Epithelial cell of proximal tubule (primary cell): ENCODE results near the gene SORL1-AS1.
"Not testable (repeated sequence)": the region's sequence is repeated elsewhere in the genome, so short reads cannot be mapped to it uniquely, and the experiment has no call there.

Source experiments
- DNase-seq: peaks from one replicate; pipeline ENCODE4 v3.0.0-alpha.2; 2011; ENCODE audit warnings: low read depth
- H3K4me3 ChIP-seq: 2 replicates; pipeline ENCODE4 v1.5.1; 2011; ENCODE audit warnings: low read depth, mild to moderate bottlenecking, low read length
- CTCF ChIP-seq: conservative IDR thresholded peaks from 2 replicates; pipeline ENCODE4 v1.5.1; 2012; ENCODE audit warnings: low read depth, mild to moderate bottlenecking, low read length

The SORL1-AS1 gene

DNA sequence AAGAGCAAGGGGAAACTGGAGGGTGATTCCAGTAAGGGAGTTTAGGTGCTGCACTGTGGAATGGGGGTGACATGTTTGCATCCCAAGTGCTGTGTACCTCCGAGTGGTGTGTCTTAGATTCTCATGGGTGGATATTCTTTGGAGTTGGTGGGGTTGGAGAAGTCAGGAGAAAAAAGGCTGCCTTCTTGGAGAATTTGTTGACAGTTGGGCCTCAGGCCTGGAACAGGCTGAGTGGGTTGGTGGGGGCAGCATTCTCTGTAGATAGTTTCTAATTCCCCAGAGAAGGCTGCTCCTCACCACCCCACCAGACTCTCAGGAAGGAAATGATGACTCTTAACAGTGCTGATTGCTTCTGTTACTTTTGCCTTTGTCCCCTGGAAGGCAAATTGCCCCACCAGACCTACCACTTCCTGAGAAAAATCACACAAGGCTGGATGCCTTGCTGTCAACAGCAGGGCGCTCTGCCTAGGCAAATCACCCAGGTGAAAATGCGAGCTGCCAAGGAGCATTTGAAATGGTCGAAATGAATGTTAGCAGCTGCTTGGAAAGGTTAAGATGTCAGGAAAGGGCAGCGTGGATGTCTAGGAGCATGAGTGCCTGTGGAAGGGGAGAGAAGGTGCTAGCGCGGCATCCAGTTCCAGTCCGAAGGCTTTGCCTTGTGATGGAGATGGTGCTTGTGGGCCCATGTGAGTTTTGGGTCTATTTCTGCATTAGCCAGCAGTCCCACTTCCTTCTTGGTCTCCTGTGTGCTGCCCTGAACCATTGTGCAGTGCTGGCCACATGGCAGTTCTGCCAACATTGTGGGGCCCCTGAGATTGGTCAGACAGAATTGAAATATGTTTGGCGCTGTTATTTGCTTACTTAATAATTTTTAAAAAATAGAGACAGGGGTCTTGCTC is 29.7 kb upstream of the SORL1-AS1 start:
- TF ChIP-seq CTCF: no peak
- no peak for DNase-seq
- no peak overlapping the region for H3K4me3 ChIP-seq

DNA sequence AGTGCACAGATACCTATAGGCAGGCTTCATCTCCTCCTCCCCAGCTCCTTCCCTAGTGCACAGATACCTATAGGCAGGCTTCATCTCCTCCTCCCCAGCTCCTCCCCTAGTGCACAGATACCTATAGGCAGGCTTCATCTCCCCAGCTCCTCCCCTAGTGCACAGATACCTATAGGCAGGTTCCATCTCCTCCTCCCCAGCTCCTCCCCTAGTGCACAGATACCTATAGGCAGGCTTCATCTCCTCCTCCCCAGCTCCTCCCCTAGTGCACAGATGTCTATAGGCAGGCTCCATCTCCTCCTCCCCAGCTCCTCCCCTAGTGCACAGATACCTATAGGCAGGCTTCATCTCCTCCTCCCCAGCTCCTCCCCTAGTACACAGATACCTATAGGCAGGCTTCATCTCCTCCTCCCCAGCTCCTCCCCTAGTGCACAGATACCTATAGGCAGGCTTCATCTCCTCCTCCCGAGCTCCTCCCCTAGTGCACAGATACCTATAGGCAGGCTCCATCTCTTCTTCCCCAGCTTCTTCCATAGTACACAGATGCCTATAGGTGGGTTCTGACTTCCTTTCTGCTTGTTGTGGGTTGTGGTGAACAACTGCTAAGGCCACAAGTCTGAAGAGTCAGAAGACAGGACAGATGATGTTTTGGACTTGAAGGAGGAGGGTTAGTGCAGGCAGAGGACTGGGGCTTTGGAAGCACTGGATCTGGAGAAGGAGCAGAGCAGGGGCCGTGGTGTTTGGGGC is 28.9 kb upstream of the SORL1-AS1 start:
- not testable (repeated sequence) for H3K4me3 ChIP-seq

GRCh38 chr11:121479698-121480238 is 27.0 kb upstream of the SORL1-AS1 start:
- no peak for TF ChIP-seq CTCF
- no peak overlapping the region for H3K4me3 ChIP-seq
- DNase-seq: no peak

More for the DNA sequence above, 28.9 kb upstream of the SORL1-AS1 start:
- DNase-seq: not testable (repeated sequence)

- no peak overlapping the region for H3K4me3 ChIP-seq
- DNase-seq: no peak
- TF ChIP-seq CTCF: no peak
Observed at GRCh38 chr11:121478895-121479697, 26.3 kb upstream of the SORL1-AS1 start.

DNA sequence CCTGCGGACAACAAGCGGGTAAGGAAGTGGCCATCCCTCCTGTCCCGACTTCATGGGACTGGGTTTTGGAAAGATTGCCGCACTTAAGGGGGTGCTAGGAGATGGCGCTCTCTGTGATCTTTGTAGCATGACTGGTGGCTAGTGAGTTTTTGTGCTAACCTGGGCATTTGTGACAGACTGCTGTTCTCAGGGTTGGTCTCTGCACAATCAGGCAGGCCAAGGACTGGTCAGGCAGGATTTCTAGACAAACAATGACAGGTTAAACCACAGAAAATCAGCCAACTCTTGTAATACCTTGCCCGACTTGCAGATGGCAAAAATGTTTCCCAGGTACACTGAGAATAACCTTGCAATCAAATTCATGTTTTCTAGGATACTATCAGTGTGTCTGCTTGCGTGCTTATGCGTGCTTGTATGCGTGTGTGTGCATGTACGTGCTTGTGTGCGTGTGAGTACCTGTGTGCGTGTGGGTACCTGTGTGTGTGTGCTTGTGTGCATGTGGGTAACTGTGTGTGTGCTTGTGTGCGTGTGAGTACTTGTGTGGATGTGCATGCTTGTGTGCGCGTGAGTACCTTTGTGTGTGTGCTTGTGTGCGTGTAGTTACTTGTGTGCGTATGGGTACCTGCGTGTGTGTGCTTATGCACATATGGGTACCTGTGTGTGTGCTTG is 25.6 kb upstream of the SORL1-AS1 start:
- no peak for TF ChIP-seq CTCF
- no peak for DNase-seq
- H3K4me3 ChIP-seq: no peak overlapping the region

GRCh38 chr11:121476379-121477032 is 23.7 kb upstream of the SORL1-AS1 start:
- no peak for DNase-seq

More at GRCh38 chr11:121476379-121477032, 23.7 kb upstream of the SORL1-AS1 start:
- TF ChIP-seq CTCF: no peak
- H3K4me3 ChIP-seq: no peak overlapping the region
